DMS114 treated with DMSO at 0.1 percent for 48 hours (cell line): ENCODE measurements around the gene TNFRSF13B.
"Not testable (repeated sequence)": the region's sequence is repeated elsewhere in the genome, so short reads cannot be mapped to it uniquely, and the experiment has no call there.

Experiments used
- DNase-seq: peaks from one replicate; lab custom pipeline; 2025; ENCODE audit not compliant: unreplicated experiment; lab: John Stamatoyannopoulos, UW

The TNFRSF13B gene

GRCh38 chr17:16987830-16988601 lies 16.1 kb upstream of the TNFRSF13B start:
- DNase-seq = no peak

DNA sequence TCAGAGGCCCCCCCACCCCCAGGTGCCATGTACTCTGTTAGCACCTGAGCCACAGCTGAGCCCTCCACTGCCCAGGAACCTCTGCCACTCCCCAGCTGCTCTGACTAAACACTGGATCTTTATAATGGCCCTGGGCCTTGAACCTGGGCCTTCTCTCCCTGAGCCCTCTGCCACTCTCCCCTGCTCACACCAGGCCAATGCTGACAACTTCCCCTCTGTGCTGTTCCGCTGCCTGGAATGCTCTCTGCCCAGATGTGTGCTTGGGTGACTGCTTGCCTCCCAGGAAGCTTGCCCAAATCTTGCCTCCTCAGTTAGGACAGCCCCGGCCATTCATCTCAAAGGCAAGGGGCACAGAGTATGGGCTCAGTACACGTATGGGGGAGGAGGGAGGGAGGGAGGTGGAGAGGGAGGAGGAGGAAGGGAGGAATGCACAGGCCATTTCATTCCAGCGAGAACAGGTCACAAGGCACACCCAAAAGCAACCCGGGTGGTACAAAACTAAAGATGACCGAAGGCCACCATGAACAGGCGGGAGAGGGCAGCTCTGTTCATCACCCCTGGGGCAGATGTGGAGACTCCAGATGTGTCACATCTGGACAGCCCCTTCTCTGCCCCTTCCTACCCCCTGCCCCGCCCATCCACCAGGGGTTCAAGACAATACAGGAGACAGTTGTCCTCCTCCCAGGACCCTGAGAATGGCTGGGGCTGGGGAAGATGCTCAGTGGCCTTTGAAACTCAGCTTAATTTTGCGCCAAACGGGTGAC lies 15.3 kb upstream of the TNFRSF13B start:
- DNase-seq = no peak

- DNase-seq = no peak
Observed at GRCh38 chr17:16986391-16986790, 14.5 kb upstream of the TNFRSF13B start.

DNA sequence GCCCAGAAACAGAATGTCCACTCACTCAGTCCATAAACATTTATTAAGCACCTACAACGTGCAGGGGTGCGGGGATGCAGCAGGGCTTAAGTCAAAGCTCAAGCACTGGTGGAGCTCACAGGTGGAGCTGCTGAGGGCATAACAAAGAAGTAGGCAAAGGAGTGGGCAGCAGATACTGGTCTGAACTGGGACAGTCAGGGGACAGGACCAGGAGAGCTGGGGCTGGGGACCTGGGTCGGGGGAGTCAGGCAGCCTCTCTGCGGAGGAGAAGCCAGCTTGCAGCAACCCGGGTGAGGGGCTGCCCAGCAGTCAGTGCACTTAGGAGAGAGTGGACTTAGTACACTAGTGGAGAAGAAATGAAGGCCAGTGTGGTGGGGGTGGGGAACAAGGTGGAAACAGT lies 10.0 kb upstream of the TNFRSF13B start:
- no peak for DNase-seq

DNA sequence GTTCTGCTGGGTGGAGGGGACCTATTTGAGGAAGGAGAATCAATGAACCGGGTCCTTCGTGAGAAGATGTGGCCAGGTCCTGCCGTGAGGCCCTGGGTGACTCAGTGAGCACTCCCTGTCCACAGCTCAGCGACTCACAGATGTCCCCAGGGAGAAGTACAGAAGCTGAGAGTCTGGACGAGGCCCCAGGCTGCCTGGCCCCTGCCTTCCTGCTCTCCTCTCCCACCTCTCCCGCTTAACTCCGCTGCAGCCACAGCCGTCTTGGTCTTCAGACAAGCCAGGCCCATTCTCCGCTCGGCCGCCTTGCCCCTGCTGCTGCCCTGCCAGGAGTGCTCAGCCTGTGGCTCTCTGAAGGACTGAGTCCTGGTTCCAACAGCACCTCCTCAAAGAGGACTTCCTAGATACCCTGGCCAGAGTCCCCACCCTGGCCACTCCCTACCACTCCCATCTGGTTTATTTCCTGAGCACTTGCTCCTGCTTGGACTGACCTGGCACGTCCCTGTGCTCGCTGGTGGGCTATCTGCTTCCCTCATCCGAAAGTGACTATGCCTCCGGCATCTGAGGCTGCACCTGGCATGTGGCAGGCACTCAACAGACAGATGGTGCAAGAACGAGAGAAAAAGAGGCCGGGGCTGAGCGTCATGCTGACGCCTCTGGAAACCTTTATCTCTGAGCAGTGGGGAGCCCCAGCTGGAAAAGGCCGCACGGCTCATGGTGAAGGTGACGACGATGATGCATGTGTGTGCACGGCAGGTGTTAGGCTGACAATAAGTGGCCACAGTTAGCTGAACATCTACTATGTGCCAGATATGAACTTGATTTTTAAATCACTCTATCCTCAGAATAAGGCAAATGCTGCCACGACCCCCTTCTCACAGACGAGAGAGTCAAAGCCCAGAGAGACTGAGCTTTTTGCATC lies 9.2 kb upstream of the TNFRSF13B start:
- no peak for DNase-seq

DNA sequence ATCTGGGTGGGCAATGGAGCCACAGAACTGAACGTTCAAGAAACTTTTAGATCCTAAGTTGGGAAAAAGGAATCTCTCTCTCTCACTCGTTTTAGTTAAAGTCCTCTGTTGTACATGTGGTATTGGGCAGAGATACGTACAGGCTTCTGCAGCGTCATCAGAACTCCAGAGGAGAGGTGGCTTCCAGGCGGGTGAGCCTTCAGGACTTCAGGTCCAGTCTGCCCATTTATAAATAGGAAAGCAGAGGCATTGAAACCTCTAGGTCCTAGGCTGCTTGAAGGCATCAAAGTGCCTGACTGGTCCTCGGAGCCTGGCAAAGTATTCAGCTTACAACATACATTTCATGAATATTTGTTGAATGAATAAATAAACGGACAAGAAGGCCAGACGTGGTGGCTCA lies 8.1 kb upstream of the TNFRSF13B start:
- no peak for DNase-seq

DNA sequence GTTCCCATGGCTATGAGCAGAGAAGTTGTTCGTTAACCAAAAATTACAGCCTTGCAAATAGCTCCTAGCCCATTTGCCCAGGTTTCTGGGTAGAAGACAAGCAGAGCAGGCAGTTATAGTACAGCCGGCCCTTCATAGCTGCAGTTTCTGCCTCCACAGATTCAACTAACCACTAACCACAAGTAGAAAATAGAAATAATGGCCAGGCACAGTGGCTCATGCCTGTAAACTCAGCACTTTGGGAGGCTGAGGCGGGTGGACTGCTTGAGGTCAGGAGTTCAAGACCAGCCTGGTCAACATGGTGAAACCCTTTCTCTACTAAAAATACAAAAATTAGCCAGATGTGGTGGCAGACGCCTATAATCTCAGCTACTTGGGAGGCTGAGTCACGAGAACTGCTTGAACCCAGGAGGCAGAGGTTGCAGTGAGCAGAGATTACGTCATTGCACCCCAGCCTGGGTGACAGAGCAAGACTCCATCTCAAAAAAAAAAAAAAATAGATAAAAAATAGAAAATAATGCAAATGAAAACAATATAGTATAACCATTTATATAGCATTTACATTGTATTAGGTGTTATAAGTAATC lies 7.4 kb upstream of the TNFRSF13B start:
- not testable (repeated sequence) for DNase-seq

DNA sequence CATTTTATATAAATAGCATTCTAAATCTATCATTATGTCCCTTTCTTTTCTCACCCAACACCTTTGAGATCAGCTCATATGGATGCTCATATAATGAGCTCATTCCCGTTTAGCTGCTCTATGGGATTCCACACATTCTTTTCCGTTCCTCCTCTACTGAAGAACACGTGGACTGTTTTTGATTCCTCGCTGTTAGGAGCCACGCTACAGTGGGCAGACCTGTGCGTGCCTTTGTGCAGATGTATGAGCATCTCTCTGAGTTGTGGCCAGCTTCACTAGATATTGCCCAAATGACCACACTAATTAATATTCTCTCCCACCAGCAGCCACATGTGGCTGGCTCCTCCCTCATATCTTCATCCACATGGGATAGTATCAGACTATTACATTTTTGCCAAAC lies 6.0 kb upstream of the TNFRSF13B start:
- no peak for DNase-seq

GRCh38 chr17:16976725-16977550 lies 5.0 kb upstream of the TNFRSF13B start:
- DNase-seq = no peak

DNA sequence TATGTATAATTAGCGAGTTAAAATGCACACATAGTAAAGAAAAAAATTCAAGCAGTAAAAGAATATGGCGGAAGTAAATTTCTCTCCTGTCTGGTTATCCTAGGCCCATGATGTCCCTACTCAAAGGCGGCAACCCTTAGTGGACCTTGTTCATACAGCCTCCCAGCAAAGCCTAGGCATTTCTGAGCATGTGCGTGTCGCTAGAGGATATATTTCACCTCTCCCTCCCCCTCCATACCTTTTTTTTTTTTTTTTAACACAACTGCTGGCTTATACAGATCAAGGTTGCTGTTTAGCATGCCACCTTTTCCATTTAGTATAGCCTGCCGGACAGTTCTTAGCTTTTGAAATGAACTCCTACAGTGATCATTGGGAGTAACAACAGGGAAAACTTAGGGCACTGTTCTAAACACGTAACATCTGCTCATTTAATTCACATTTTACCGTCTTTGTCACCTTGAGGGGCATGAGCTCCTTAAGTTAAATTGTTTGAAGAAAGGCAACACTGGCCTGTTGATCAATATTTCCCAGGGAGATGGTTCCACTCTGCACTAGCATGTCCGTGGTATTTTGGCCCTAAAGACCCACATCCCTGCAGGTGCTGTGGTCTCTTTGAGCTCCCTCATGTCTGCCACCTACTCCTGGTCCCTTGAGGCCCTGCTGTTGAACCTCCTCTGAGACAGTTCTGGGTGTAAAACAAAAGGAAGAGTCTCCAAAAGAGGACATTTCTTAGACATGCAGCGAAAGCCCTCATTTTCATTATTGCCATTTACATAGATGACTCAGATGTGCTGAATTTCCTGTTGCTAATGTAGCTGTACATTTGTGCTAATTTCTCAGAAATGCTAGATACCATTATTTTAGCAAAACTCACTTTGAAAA lies 4.1 kb upstream of the TNFRSF13B start:
- DNase-seq = no peak

DNA sequence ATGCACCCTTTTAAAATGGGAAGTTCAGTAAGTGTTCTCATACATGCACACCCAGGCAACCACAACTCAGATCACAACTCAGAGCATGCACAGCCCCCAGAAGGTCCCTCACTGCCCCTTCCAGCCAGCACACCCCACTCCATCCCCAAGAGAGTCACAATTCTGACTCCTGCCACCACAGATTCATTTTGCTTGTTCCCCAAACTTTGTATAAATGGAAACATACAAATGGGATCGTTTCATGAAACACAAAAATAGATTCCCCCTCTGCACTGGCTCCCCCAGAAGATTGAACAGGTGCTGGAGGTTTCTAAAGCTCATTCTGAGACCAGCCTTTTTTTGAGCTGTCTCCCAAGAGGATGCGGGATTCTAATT lies 3.3 kb upstream of the TNFRSF13B start:
- no peak for DNase-seq

- DNase-seq = no peak
Observed at GRCh38 chr17:16974569-16975276, 2.8 kb upstream of the TNFRSF13B start.

DNA sequence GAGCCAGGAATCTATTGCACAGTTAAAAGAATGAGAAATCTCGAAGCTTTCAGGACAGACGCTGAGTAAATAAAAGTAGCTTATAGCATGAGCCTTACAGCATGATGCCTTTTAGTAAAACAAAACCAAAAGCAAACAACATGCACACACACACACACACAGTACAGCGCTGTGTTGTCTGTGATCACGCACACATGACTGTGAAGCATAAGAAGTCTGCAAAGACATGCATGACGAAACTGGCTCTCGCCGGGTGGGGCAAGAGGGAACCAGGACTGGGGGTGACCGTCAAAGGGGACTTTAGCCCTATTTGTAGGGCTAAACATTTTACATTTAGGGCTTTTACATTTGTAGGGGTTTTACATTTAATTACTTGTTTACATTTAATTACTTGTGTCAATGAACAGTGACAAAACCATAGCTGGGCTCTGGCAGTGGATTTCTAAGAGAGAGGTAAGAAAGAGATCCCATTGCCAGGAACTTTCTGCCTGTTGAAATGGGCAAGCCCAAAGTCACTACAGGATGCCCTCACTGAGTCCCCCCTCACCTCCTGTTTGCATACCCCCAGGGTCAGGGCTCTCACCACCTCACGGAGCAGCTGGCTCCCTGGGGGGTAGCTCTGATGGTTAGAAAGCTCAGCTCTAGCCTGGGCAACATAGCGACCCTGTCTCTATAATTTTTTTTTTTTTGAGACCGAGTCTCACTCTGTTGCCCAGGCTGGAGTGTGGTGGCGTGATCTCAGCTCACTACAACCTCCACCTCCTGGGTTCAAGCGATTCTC lies 2.0 kb upstream of the TNFRSF13B start:
- DNase-seq = no peak

- DNase-seq = not testable (repeated sequence)
Observed at GRCh38 chr17:16973043-16973442, 1.1 kb upstream of the TNFRSF13B start.

- no peak for DNase-seq
Observed at GRCh38 chr17:16972346-16972745, 428 bp upstream of the TNFRSF13B start.

GRCh38 chr17:16969931-16970906 lies 1.7 kb downstream of the TNFRSF13B start:
- no peak for DNase-seq

DNA sequence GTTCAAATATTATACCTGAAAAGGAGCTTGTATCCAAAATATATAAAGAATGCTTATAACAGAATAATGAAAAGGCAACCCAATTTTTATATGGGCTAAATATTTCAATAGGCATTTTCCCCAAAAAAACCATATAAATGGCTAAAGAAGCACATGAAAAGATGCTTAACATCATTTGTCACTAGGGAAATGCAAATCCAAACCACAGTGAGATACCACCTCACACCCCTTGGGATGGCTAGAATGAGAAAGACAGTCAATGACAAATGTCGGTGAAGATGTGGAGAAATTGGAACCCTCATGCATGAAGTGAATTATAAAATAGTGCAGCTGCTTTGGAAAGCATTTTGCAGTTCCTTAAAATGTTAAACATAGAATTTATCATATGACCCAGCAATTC lies 3.1 kb downstream of the TNFRSF13B start:
- DNase-seq = no peak
